IMR-90 (cell line): ENCODE measurements around the gene NKX6-1. TPM values are rescaled to one million over a fixed set of nuclear protein-coding genes. Genes with fewer than 3 reads are reported as not detected.

ENCODE experiments used
- ATAC-seq: fragments of 200-7000 bp; cut with Tn5 transposase; 2 replicates; pipeline ENCODE4 v1.9.1; 2020; ENCODE audit warnings: low read depth, mild to moderate bottlenecking, moderate library complexity
- BruUV-seq: library from RNA; stranded (reverse); fragments of 400-500 nt; replicated peaks from 2 replicates; lab custom pipeline; 2021; lab: Mats Ljungman, UMichigan
- CTCF ChIA-PET: fragments of 300-600 bp; formaldehyde crosslinking; extraction: SDS; loops from one replicate; lab custom pipeline; 2021; ENCODE audit warnings: antibody characterized with exemption; lab: Yijun Ruan, JAX
- POLR2A ChIA-PET: fragments of 300-600 bp; sonication (Branson Sonifier 250); formaldehyde crosslinking; loops from one replicate; lab custom pipeline; 2022; ENCODE audit warnings: antibody characterized with exemption; ENCODE audit not compliant: unreplicated experiment; lab: Charles Lee
- DNase-seq: peaks from one replicate; pipeline ENCODE4 v3.0.0; 2013
- H2AFZ ChIP-seq: replicated peaks from 2 replicates; pipeline ENCODE3; 2013; ENCODE audit warnings: low read length, mild to moderate bottlenecking; ENCODE audit not compliant: poor library complexity
- H2AK5ac ChIP-seq: 2 replicates; pipeline ENCODE4 v1.6.1; 2013; ENCODE audit warnings: low read depth, low read length, inconsistent platforms
- H2AK9ac ChIP-seq: replicated peaks from 2 replicates; pipeline ENCODE3; 2013; ENCODE audit warnings: mild to moderate bottlenecking, low read depth, low read length, moderate library complexity; ENCODE audit not compliant: poor library complexity
- H2BK120ac ChIP-seq: 2 replicates; pipeline ENCODE4 v1.6.1; 2013; ENCODE audit warnings: low read depth, low read length, inconsistent platforms
- H2BK15ac ChIP-seq: 3 replicates; pipeline ENCODE4 v1.6.1; 2013; ENCODE audit warnings: low read depth, low read length, inconsistent platforms
- H2BK20ac ChIP-seq: 2 replicates; pipeline ENCODE4 v1.6.1; 2013; ENCODE audit warnings: low read depth, mild to moderate bottlenecking, inconsistent platforms, low read length, moderate library complexity
- H2BK5ac ChIP-seq: 2 replicates; pipeline ENCODE4 v1.6.1; 2013; ENCODE audit warnings: mild to moderate bottlenecking, low read depth, low read length, inconsistent platforms; ENCODE audit not compliant: poor library complexity, severe bottlenecking
- H3K14ac ChIP-seq: replicated peaks from 2 replicates; pipeline ENCODE4 v1.6.1; 2013; ENCODE audit warnings: low read depth, low read length, inconsistent platforms
- H3K18ac ChIP-seq: 2 replicates; pipeline ENCODE4 v1.6.1; 2013; ENCODE audit warnings: low read depth, low read length, control low read depth
- H3K23ac ChIP-seq: 2 replicates; pipeline ENCODE4 v1.6.1; 2013; ENCODE audit warnings: low read depth, low read length, inconsistent platforms
- H3K27ac ChIP-seq: 2 replicates; pipeline ENCODE4 v1.5.1; 2013; ENCODE audit warnings: mild to moderate bottlenecking, control low read depth, low read length; ENCODE audit not compliant: insufficient read depth
- H3K27me3 ChIP-seq: 2 replicates; pipeline ENCODE4 v1.6.1; 2013; ENCODE audit warnings: low read length; ENCODE audit not compliant: control insufficient read depth, insufficient read depth
- H3K36me3 ChIP-seq: 2 replicates; pipeline ENCODE4 v1.6.1; 2013; ENCODE audit warnings: low read length, mixed read lengths; ENCODE audit not compliant: control insufficient read depth, insufficient read depth
- H3K4ac ChIP-seq: 2 replicates; pipeline ENCODE4 v1.6.1; 2013; ENCODE audit warnings: low read depth, low read length, inconsistent platforms
- H3K4me1 ChIP-seq: 2 replicates; pipeline ENCODE4 v1.6.1; 2013; ENCODE audit warnings: low read length, mixed read lengths; ENCODE audit not compliant: control insufficient read depth, insufficient read depth
- H3K4me2 ChIP-seq: 2 replicates; pipeline ENCODE4 v1.6.1; 2013; ENCODE audit warnings: low read depth, mild to moderate bottlenecking, control low read depth, low read length, moderate library complexity
- H3K4me3 ChIP-seq: 2 replicates; pipeline ENCODE4 v1.5.1; 2013; ENCODE audit warnings: low read depth, mild to moderate bottlenecking, control low read depth, low read length, moderate library complexity; ENCODE audit not compliant: insufficient read depth
- H3K56ac ChIP-seq: 2 replicates; pipeline ENCODE4 v1.6.1; 2013; ENCODE audit warnings: low read length, inconsistent platforms; ENCODE audit not compliant: insufficient read depth; ENCODE audit errors: extremely low read depth
- H3K79me1 ChIP-seq, 2 experiments: 2 replicates each; pipeline ENCODE4 v1.6.1; 2013; ENCODE audit warnings: low read length in 2 of 2, inconsistent platforms in 1 of 2, low read depth in 1 of 2
- H3K9ac ChIP-seq: 2 replicates; pipeline ENCODE4 v1.6.1; 2013; ENCODE audit warnings: low read depth, low read length, control low read depth
- H3K9me1 ChIP-seq: 2 replicates; pipeline ENCODE4 v1.6.1; 2013; ENCODE audit warnings: low read length, inconsistent platforms; ENCODE audit not compliant: insufficient read depth
- H3K9me3 ChIP-seq: 2 replicates; pipeline ENCODE4 v1.6.1; 2013; ENCODE audit warnings: low read length; ENCODE audit not compliant: control insufficient read depth, insufficient read depth
- H4K20me1 ChIP-seq: 2 replicates; pipeline ENCODE4 v1.6.1; 2013; ENCODE audit warnings: low read length, inconsistent platforms; ENCODE audit not compliant: insufficient read depth
- H4K5ac ChIP-seq: 2 replicates; pipeline ENCODE4 v1.6.1; 2013; ENCODE audit warnings: mild to moderate bottlenecking, low read depth, low read length, control low read depth
- H4K8ac ChIP-seq, 2 experiments: 2 replicates each; pipeline ENCODE4 v1.6.1; 2013; ENCODE audit warnings: low read depth in 2 of 2, low read length in 2 of 2, control low read depth in 1 of 2, inconsistent platforms in 1 of 2
- H4K91ac ChIP-seq: 2 replicates; pipeline ENCODE4 v1.6.1; 2013; ENCODE audit warnings: low read depth, low read length, inconsistent platforms; ENCODE audit not compliant: insufficient read depth
- CHD1 ChIP-seq: IDR thresholded peaks from 2 replicates; pipeline ENCODE4 v1.6.1; 2012; ENCODE audit warnings: low read depth, low read length, improper control_type of control experiment
- FOS ChIP-seq: fragments of 150-350 bp; IDR thresholded peaks from 2 replicates; pipeline ENCODE4 v1.6.1; 2016; ENCODE audit warnings: low read depth, low read length
- MAFK ChIP-seq: IDR thresholded peaks from 2 replicates; pipeline ENCODE4 v1.6.1; 2012; ENCODE audit warnings: low read depth, low read length, improper control_type of control experiment
- MXI1 ChIP-seq: IDR thresholded peaks from 2 replicates; pipeline ENCODE4 v1.6.1; 2012; ENCODE audit warnings: low read depth, mild to moderate bottlenecking, low read length, moderate library complexity, borderline replicate concordance
- POLR2A ChIP-seq: IDR thresholded peaks from 2 replicates; pipeline ENCODE4 v1.6.1; 2012; ENCODE audit warnings: mild to moderate bottlenecking, low read depth, low read length
- RAD21 ChIP-seq: IDR thresholded peaks from 2 replicates; pipeline ENCODE4 v1.6.1; 2012; ENCODE audit warnings: low read length, improper control_type of control experiment
- RCOR1 ChIP-seq: IDR thresholded peaks from 2 replicates; pipeline ENCODE4 v1.6.1; 2012; ENCODE audit warnings: mild to moderate bottlenecking, low read length, improper control_type of control experiment; ENCODE audit not compliant: insufficient replicate concordance
- RFX5 ChIP-seq: IDR thresholded peaks from 2 replicates; pipeline ENCODE4 v1.8.0; 2012; ENCODE audit warnings: low read depth, mild to moderate bottlenecking, low read length, moderate library complexity
- SMC3 ChIP-seq: fragments of 150-350 bp; IDR thresholded peaks from 2 replicates; pipeline ENCODE4 v1.6.1; 2016; ENCODE audit warnings: low read depth, mild to moderate bottlenecking, antibody characterized with exemption, low read length, moderate library complexity
- WGBS, 2 experiments: methylation state at CpG; one replicate each; pipeline versions ENCODE4 v1.1.5 to v1.1.7; 2013; ENCODE audit warnings: missing lambda C conversion rate in 2 of 2; ENCODE audit not compliant: insufficient read length in 1 of 2; ENCODE audit errors: extremely low coverage in 2 of 2; 5-methylcytosine and 5-hydroxymethylcytosine counted together
- dilution Hi-C: fragments of 300-500 bp; cut with HindIII; formaldehyde crosslinking; loops from one replicate; pipeline ENCODE4 v1.14.3; 2018; ENCODE audit warnings: low sequenced_read_pairs; ENCODE audit not compliant: unreplicated experiment
- in situ Hi-C: fragments of 300-500 bp; cut with MboI; formaldehyde crosslinking; loops from 3 replicates; pipeline ENCODE4 v1.14.3; 2019; ENCODE audit warnings: low sequenced_read_pairs, inconsistent platforms, mixed read lengths
- intact Hi-C: fragments of 100-400 bp; cut with micrococcal nuclease; formaldehyde crosslinking; loops from 2 replicates; pipeline ENCODE4 v1.10.0; 2022
- polyA plus RNA-seq, 3 experiments: library from polyadenylated mRNA; depleted of rRNA; stranded (reverse); fragments of >200 nt; gene quantifications; 2 replicates each; pipeline ENCODE4 v1.2.3, GENCODE V29; 2012; ENCODE audit warnings: low replicate concordance in 1 of 3
- total RNA-seq: library from RNA; depleted of rRNA; stranded (reverse); fragments of >200 nt; gene quantifications from 2 replicates; pipeline ENCODE4 v1.2.3, GENCODE V29; 2012

The NKX6-1 gene
- total and polyA plus RNA-seq, 2 of the 4 experiments (the other 2 are of a cell fraction), result under 0.01 to 0.24 TPM

DNA sequence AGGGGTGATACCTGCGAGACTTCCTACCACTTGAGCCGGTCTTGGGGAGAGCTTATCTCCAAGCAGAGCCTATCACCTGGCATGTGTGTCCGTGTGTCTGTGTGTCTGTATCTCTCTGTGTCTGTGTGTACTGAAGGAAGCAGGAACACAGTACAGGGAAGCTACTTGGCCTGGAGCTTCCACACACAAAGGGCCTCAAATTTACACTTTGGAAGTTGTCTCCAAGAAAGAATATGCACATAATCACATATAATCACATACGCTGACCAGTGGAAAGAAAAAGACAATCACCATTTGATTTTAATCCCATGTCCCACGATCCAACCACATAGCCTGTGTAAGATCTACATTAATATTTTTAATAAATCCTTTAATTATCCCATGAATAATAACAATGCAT lies 13.2 kb upstream of the NKX6-1 start:
- in situ Hi-C loops, result loop anchor here (25.0 kb wide), 1 partner anchor 1000 kb away; no protein-coding TSS in a partner anchor

More for the DNA sequence above, 13.2 kb upstream of the NKX6-1 start:
- Histone ChIP-seq H2AK9ac (no peak overlapping the region), H4K20me1 (no peaks in the 10 kb centered on the region), H3K14ac (no peak overlapping the region), H3K27ac (no peak overlapping the region), H3K4ac (no peak overlapping the region), H3K79me1 (no peaks in the 10 kb centered on the region), H3K4me2 (no peak overlapping the region), H4K5ac (no peak overlapping the region), H2BK20ac (no peak overlapping the region), H2BK5ac (no peak overlapping the region), H2BK15ac (no peak overlapping the region), H3K4me3 (no peak overlapping the region), H3K9ac (no peak overlapping the region), H4K91ac (no peak overlapping the region), H3K56ac (no peak overlapping the region), H3K18ac (no peak overlapping the region), H3K36me3 (no peaks in the 10 kb centered on the region), H3K9me3 (no peaks in the 10 kb centered on the region), H4K8ac (no peak overlapping the region), H3K4me1 (no peaks in the 10 kb centered on the region), H3K9me1 (no peaks in the 10 kb centered on the region), H2AFZ (no peak overlapping the region), H3K27me3 (peaks cover 4% of the 10 kb centered on the region; the same call in 1 of the 2 replicates), H2BK120ac (no peak overlapping the region), H2AK5ac (no peak overlapping the region), H3K23ac (no peak overlapping the region)
- ATAC-seq, result no peak
- no peak for DNase-seq
- ChIA-PET POLR2A (no interaction called here), CTCF (interaction anchor here (1.0 kb wide), 1 partner anchor 8 kb away, joined by 4 read pairs; no protein-coding TSS in a partner anchor)
- dilution Hi-C loops (no loop called here), intact Hi-C loops (no loop called here)
- BruUV-seq, result no TSS peak
- TF ChIP-seq MXI1, result no peak
- no peak for TF ChIP-seq FOS
- no peak for TF ChIP-seq MAFK
- TF ChIP-seq SMC3, result no peak
- TF ChIP-seq RCOR1, result no peak
- TF ChIP-seq RFX5, result no peak
- TF ChIP-seq RAD21, result no peak
- no peak for TF ChIP-seq POLR2A
- no peak for TF ChIP-seq CHD1
- no CpG with 5 or more reads among the region's 5 CpGs for WGBS, 2 experiments
